Measurements from ENCODE around the gene PNPLA6. TPM values are rescaled to one million over a fixed set of nuclear protein-coding genes. Genes with fewer than 3 reads are reported as not detected.

PNPLA6 gene
- total and polyA plus RNA-seq, 2 of the 4 experiments (the other 2 are of a cell fraction), result 17.9 to 52.7 TPM

- BruUV-seq (replicated peaks), result no TSS peak
- H2AFZ ChIP-seq (replicated peaks; ENCODE audit: low read length, poor library complexity), result no peak overlapping the region
- H3K4me3 ChIP-seq (ENCODE audit: insufficient read depth, low read depth, low read length), result no peak overlapping the region
- H3K23ac ChIP-seq (ENCODE audit: low read depth, low read length), result no peak overlapping the region
- TF ChIP-seq RCOR1 (IDR thresholded peaks at IDR 0.05; ENCODE audit: insufficient replicate concordance, low read length) (no peak), RAD21 (IDR thresholded peaks at IDR 0.05; ENCODE audit: low read length) (no peak), MAZ (IDR thresholded peaks at IDR 0.05; ENCODE audit: borderline replicate concordance, low read depth, low read length) (no peak), CEBPB (IDR thresholded peaks at IDR 0.05; ENCODE audit: low read depth, low read length) (no peak), RFX5 (IDR thresholded peaks at IDR 0.05; ENCODE audit: low read depth, low read length) (no peak), POLR2A (IDR thresholded peaks at IDR 0.05; ENCODE audit: low read depth, low read length) (no peak), MXI1 (IDR thresholded peaks at IDR 0.05; ENCODE audit: borderline replicate concordance, low read depth, low read length) (no peak), NFE2L2 (IDR thresholded peaks at IDR 0.05; ENCODE audit: low read depth, low read length) (no peak), SMC3 (IDR thresholded peaks at IDR 0.05; ENCODE audit: low read depth, low read length) (no peak), ELK1 (IDR thresholded peaks at IDR 0.05; ENCODE audit: borderline replicate concordance, low read depth, low read length) (no peak), MAFK (IDR thresholded peaks at IDR 0.05; ENCODE audit: low read depth, low read length) (no peak), CHD1 (IDR thresholded peaks at IDR 0.05; ENCODE audit: low read depth, low read length) (no peak), BHLHE40 (IDR thresholded peaks at IDR 0.05; ENCODE audit: low read depth, low read length) (no peak), CTCF (conservative IDR thresholded peaks at IDR 0.05; ENCODE audit: low read depth, low read length) (no peak), FOS (IDR thresholded peaks at IDR 0.05; ENCODE audit: low read depth, low read length) (no peak), USF2 (IDR thresholded peaks at IDR 0.05; ENCODE audit: low read depth, low read length) (no peak)
- no peak overlapping the region for H2AK5ac ChIP-seq (ENCODE audit: low read depth, low read length)
- H2BK15ac ChIP-seq (ENCODE audit: low read depth, low read length), result no peak overlapping the region
- no peaks in the 10 kb centered on the region for H4K20me1 ChIP-seq (ENCODE audit: insufficient read depth, low read length)
- H3K9me3 ChIP-seq (ENCODE audit: control insufficient read depth, insufficient read depth, low read length), result no peaks in the 10 kb centered on the region
- H3K4me1 ChIP-seq (ENCODE audit: control insufficient read depth, insufficient read depth, low read length), result peaks cover 3% of the 10 kb centered on the region; the same call in 1 of the 2 replicates
- no peak overlapping the region for H4K91ac ChIP-seq (ENCODE audit: insufficient read depth, low read depth, low read length)
- no peak overlapping the region for H3K56ac ChIP-seq (ENCODE audit: extremely low read depth, insufficient read depth, low read length)
- intact Hi-C loops (cut with micrococcal nuclease) (no loop called here), in situ Hi-C loops (cut with MboI; ENCODE audit: low sequenced_read_pairs) (no loop called here), dilution Hi-C loops (cut with HindIII; ENCODE audit: low sequenced_read_pairs, unreplicated experiment) (no loop called here)
- H2BK5ac ChIP-seq (ENCODE audit: low read depth, low read length, poor library complexity, severe bottlenecking), result no peak overlapping the region
- no peak overlapping the region for H4K8ac ChIP-seq (ENCODE audit: low read depth in 2 of 2, low read length in 2 of 2)
- H3K27ac ChIP-seq (ENCODE audit: insufficient read depth, low read length), result no peak overlapping the region
- H3K9ac ChIP-seq (ENCODE audit: low read depth, low read length), result no peak overlapping the region
- ATAC-seq (ENCODE audit: low read depth) (no peak), DNase-seq (no peak)
- H3K14ac ChIP-seq (replicated peaks; ENCODE audit: low read depth, low read length), result no peak overlapping the region
- no peaks in the 10 kb centered on the region for H3K36me3 ChIP-seq (ENCODE audit: control insufficient read depth, insufficient read depth, low read length)
- CTCF ChIA-PET, result no interaction called here
- H2AK9ac ChIP-seq (replicated peaks; ENCODE audit: low read depth, low read length, poor library complexity), result no peak overlapping the region
- WGBS, 2 experiments (ENCODE audit: extremely low coverage in 2 of 2, insufficient read length in 1 of 2), result 51% methylated on average over 2 of the region's 6 CpGs; no CpG with 5 or more reads in 1 of the 2 experiments
- H3K27me3 ChIP-seq (ENCODE audit: control insufficient read depth, insufficient read depth, low read length), result peaks cover 24% of the 10 kb centered on the region; the same call in 1 of the 2 replicates
- H3K18ac ChIP-seq (ENCODE audit: low read depth, low read length), result no peak overlapping the region
- H3K79me1 ChIP-seq (ENCODE audit: low read depth in 1 of 2, low read length in 2 of 2), result no peaks in the 10 kb centered on the region
- no peak overlapping the region for H2BK120ac ChIP-seq (ENCODE audit: low read depth, low read length)
- no peak overlapping the region for H3K4me2 ChIP-seq (ENCODE audit: low read depth, low read length)
- no peaks in the 10 kb centered on the region for H3K9me1 ChIP-seq (ENCODE audit: insufficient read depth, low read length)
- no peak overlapping the region for H2BK20ac ChIP-seq (ENCODE audit: low read depth, low read length)
- no peak overlapping the region for H3K4ac ChIP-seq (ENCODE audit: low read depth, low read length)
- no peak overlapping the region for H4K5ac ChIP-seq (ENCODE audit: low read depth, low read length)
- POLR2A ChIA-PET (ENCODE audit: unreplicated experiment), result no interaction called here
Measured at GRCh38 chr19:7504684-7505083, 30.8 kb upstream of the PNPLA6 start.
